NK-92 (cell line): ENCODE data around the gene FRMD1.

Source experiments
- DNase-seq: peaks from one replicate; lab custom pipeline; 2025; ENCODE audit not compliant: unreplicated experiment; lab: John Stamatoyannopoulos, UW

The FRMD1 gene

DNA sequence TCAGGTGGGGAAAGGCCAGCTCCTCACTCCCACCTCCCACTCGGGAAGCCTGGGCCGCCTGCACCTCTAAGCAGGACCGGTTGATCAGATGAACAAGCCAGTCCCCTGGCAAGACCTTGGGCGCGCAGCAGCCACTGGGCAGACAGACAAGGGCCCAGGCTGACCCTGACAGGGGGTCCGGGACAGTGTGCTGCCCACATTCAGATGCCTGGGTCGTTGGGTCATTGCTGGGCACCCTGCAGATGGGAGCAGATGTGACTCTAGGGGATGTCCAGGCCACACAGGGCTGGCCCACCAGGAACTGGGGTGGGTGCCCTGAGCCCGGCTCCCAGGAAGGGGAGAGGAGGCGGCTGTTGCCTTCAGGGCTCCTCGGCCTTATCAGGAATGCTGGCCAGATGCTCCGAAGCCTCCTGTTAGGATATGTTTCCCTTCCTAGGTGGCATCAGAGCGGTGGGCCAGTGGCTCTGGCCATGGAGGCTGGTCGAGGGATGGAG is 17.3 kb upstream of the FRMD1 start:
- DNase-seq, result no peak

DNA sequence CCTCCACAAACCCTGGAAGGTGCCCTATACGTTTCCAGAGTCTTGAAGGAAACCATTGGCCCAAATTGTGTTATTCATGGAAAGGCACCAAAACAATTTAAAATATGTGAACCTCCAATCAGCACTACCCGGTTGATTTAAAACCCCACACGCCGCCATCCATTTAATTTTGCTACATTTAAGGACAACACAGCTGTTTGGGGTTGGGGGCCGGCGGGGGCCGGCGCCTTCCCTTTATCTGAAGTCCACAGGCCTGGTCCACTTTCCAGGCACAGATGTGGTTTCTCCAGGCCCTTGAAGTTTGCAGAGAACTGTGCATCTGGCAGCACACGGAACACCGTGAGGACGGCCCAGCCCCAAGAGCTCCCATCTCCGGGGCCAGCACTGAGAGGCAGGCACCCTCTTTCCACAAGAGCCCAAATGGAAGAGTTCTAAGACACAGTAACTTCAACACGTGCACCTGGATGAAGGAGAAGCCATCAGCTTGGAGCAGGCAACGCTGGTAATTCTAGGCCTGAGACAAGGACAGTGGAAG is 16.8 kb upstream of the FRMD1 start:
- no peak for DNase-seq

- no peak for DNase-seq
Observed at GRCh38 chr6:168095171-168095691, 16.2 kb upstream of the FRMD1 start.

DNA sequence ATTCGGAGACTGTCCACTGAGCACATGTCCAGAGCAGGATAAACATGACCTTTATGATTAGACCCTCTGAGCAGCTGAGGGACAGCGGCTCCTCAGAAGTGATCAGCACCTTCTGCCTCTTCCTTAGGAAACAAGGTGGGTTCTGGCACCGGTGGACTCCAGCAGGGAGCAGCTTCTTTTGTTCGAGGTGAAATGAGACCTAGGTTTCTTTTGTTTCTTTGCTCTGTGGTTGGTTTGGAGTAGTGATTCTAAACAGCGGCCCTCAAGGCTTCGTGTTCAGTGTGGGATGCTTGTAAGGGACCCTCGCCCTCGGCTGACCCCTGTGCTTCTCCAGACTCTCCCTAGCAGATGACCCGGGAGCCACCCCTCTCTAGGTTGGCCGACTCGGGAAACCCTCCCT is 14.6 kb upstream of the FRMD1 start:
- no peak for DNase-seq

GRCh38 chr6:168093071-168093505 is 14.1 kb upstream of the FRMD1 start:
- no peak for DNase-seq

DNA sequence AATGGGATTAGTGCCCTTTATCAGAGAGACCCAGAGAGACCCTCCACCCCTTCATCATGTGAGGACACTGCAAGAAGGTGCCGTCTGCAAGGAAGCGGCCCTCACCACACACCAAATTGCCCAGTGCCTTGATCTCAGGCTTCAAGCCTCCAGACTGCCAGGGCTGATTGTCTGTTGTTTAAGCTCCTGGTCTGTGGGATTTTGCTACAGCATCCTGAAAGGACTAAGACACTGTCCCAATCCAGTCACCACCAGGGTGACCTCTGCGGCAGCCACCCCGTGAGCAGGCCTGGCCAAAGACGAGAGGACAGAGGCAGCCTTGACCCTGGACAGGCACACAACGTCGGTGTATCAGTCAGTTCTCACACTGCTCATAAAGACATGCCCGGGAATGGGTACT is 13.5 kb upstream of the FRMD1 start:
- no peak for DNase-seq

- no peak for DNase-seq
Observed at GRCh38 chr6:168091381-168092264, 12.6 kb upstream of the FRMD1 start.

GRCh38 chr6:168090706-168091105 is 11.7 kb upstream of the FRMD1 start:
- DNase-seq, result no peak

DNA sequence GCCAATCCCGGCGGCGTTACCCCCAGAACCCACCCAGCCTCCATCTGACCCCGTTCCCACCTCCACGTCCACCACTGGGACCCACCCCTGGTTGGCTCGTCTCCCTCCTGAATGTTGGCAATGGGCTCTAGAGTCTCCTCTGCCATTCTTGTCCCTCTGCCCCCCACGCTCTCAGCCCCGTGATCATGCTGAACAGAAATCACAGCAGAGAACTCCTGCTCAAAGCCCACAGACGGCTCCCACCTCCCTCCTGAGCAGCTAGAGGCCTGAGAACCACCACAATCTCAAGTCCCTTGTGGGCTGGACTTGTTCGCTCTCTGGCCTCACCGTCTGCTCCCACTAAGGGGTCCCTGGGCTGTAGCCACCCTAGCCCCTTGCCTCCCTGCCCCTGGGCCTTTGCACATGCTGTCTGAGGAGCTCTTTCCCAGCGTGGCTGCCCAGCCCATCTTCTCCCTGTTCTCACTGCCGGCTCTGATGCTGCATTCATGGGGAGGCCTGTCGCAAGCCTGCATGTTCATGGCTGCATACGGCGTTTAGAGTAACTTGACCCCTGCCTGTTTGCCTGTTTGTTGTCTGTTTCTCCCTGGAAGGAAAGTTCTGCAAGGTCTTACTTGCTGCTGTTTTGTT is 11.2 kb upstream of the FRMD1 start:
- no peak for DNase-seq

DNA sequence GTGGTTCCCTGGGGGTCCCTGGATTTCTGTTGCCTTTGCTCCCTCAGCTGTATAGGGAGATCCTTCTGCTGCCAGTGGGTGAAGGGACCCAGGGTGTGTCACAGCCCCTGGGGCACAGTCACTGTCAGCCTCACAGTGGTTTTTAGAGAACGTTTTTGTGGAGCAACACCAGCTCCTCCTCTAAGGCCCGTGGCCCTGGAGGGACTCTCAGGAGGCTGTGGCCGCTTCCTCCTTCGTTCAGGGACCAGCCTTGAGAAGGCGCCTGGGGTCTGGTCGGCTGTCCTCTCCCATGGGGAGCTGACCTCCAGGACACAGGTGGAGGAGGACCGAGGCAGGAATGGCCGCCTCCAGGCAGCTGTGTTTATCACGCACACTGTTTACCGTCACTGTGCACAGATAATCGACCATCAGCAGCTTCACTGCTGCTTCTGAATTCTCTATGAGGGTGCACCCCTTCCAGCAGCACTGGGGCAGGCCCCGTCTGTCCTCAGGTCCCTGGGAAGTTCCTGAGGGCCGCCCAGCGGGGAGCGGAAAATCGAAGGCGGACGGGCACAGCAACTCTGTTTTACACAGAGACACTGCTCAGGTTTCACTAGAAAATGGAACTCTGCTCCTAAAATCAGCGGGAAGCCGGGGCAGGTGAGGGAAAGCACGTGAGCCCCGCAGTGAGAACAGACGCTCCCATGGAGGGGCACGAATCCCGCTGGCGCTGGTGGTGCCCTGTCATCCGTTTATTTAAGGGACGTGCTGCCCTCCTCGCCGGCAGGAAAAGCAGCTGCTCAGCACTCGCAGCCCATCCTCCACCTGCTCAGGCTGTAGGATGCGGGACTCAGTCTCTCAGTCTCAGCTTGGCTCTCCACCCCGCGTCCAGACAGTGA is 10.4 kb upstream of the FRMD1 start:
- DNase-seq, result no peak

DNA sequence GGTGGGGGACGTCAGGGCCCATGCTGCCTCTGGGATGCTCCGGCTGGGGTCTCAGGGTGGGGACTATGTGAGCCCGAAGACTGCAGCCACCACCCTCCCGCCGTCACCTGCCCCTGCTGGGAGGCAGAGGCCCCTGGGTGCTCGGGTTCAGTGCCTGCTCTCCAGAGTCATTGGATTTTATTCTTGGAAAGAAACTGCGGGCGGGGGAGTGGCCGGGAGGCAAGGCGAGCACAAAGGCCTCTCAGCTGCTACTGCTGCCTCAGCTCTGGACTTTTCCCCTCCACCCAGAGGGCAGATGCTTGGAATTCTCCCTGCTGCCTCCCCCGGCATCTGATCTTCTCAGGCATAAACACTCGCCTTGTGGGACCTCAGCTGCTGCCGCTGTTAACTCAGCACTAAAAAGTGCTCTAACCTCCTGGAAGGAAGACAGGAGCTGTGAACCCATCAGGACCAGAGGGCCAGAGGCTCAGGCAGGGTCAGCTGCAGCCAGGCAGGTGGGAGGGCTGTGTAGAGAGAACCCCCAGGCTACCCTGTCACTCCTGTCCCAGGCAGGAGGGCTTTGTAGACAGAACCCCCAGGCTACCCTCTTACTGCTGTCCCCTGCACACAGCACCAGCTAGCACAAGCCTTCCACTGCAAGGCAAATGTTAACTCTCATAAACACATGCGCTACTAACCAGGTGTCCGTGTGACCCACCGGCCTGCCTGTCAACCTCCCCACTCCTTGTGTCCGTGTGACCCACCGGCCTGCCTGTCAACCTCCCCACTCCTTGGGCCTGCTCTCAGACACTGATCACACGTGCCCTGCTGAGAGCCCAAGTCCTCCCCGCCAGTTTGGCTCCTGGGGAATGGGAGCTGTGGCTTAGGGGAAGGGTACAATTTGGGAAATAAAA is 9.4 kb upstream of the FRMD1 start:
- DNase-seq, result no peak

DNA sequence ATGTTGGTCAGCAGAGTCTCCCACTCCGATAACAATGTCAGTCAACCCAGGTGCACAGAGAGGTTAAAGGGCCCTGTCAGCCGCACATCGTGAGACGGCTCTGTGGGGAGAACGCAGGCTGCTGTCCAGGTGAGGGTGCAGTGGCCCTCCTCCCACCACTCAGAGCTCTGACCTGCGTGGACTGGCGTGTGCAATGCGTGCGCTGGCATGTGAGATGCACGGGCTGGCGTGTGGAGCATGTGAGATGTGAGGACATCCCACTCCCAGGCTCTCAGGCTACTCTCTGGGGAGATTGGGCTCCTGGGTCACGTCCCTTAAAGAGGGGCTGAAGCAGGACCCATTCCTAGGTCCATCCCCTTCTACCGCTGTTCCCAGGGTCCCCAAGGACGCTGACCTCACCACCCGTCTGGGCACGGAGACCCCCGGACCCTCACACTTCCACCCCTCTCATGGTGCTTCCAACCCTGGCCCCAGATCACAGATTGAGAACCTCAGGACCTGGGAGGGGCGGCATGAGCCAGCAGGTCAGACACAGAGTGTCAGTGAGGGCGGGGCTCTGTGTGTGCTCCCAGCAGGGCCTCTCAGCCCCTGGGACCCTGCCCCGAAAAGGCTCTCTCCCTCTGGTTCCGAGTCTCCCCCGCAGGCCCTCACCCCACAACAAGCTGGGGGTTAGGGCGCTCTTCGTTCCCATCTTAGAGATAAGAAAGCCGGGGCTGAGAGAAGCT is 8.6 kb upstream of the FRMD1 start:
- DNase-seq, result no peak

GRCh38 chr6:168086616-168087015 is 7.6 kb upstream of the FRMD1 start:
- DNase-seq, result no peak

DNA sequence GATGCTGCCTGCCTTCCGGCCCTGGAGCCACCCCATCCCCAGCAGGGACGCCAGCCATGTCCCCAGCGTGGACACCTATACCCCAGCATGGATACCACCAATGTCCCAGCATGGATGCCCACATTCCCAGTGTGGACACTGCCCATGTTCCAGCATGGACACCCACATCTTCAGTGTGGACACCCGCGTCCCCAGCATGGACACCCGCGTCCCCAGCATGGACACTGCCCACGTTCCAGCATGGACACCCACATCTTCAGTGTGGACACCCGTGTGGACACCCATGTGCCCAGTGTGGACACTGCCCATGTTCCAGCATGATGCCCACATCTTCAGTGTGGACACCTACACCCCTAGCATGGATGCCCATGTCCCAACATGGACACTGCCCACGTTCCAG is 7.1 kb upstream of the FRMD1 start:
- no peak for DNase-seq

- DNase-seq, result no peak
Observed at GRCh38 chr6:168084465-168085160, 5.6 kb upstream of the FRMD1 start.

- no peak for DNase-seq
Observed at GRCh38 chr6:168083514-168083885, 4.5 kb upstream of the FRMD1 start.

DNA sequence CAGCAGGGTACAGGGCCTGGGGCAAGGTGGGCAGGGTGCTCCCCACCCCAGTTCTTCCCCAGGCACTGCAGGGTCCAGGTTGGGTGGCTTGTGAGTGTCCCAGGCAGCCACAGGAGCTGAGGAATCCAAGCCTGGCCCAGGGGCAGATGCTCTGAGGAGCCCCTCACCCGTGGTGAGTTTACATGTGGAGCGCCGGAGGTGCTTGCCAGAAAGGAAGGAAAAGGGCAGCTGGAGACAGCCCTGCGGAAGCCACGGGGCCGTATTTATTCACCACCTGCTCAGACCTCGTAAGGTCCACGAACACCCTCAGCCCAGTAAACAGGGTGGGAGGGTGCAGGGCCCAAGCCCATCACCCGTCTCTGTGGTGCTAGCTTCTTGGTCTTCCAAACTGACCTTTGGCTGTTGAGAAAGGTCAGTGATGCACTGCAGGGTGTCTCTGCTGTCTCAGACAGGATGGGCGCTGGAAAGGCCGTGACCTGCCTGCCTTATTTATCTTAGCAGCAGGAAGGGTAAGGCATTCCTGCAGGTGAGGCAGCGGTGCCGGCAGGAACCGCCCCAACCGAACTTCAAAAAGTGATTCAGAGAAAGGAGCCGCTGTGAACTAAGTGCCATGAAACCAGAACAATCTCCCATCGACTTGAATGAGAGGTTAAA is 4.0 kb upstream of the FRMD1 start:
- DNase-seq, result no peak

- no peak for DNase-seq
Observed at GRCh38 chr6:168081858-168082546, 3.0 kb upstream of the FRMD1 start.
